AG09319 (cell line): ENCODE results near the gene LTBR.

Experiments
- DNase-seq: peaks from one replicate; pipeline ENCODE4 v3.0.0-alpha.2; 2010; ENCODE audit warnings: low read depth; ENCODE audit errors: extremely low read depth
- CTCF ChIP-seq: IDR thresholded peaks from 2 replicates; pipeline ENCODE4 v1.5.1; 2011; ENCODE audit warnings: low read depth, mild to moderate bottlenecking, inconsistent platforms, low read length, moderate library complexity

Gene LTBR

GRCh38 chr12:6434205-6435140 lies 50.5 kb downstream of the LTBR start:
- no peak for TF ChIP-seq CTCF
- DNase-seq, result no peak

- no peak for DNase-seq
- no peak for TF ChIP-seq CTCF
These were observed 52.2 kb downstream of the LTBR start for GRCh38 chr12:6435961-6436715.

- TF ChIP-seq CTCF, result no peak
These were observed 53.6 kb downstream of the LTBR start for GRCh38 chr12:6437586-6437985.

GRCh38 chr12:6438345-6438744 lies 54.4 kb downstream of the LTBR start:
- no peak for TF ChIP-seq CTCF
- no peak for DNase-seq

More at GRCh38 chr12:6437586-6437985, 53.6 kb downstream of the LTBR start:
- no peak for DNase-seq

- no peak for TF ChIP-seq CTCF
These were observed 56.4 kb downstream of the LTBR start for GRCh38 chr12:6440391-6440790.

More at GRCh38 chr12:6440391-6440790, 56.4 kb downstream of the LTBR start:
- no peak for DNase-seq
